Measurements from ENCODE around the gene PAK4. TPM values are rescaled to one million over a fixed set of nuclear protein-coding genes. Genes with fewer than 3 reads are reported as not detected.

Gene PAK4
- total and polyA plus RNA-seq, 2 of the 8 experiments (the other 6 are each of a cell fraction or from before 2014, with no cell fraction given): 50.7 to 64.4 TPM

- Histone ChIP-seq H3K4me3 (ENCODE audit: extremely low read depth in 1 of 4, insufficient read depth in 2 of 4, low read depth in 3 of 4, low read length in 4 of 4) (no peak overlapping the region), H3K79me2 (ENCODE audit: control insufficient read depth in 1 of 2, insufficient read depth in 2 of 2, low read length in 2 of 2) (peaks cover 0 to 21% of the 10 kb centered on the region in 2 experiments; a peak in 1 of 4 replicates), H4K20me1 (replicated peaks in 1 of 2; ENCODE audit: control insufficient read depth in 1 of 2, insufficient read depth in 2 of 2, low read length in 2 of 2) (peaks cover 10 to 38% of the 10 kb centered on the region in 2 experiments), H3K9me3 (ENCODE audit: insufficient read depth in 2 of 2, low read depth in 1 of 2, low read length in 1 of 2) (no peaks in the 10 kb centered on the region), H2BK5ac (ENCODE audit: low read depth, low read length) (no peak overlapping the region), H4K91ac (replicated peaks; ENCODE audit: insufficient read length, low read length) (no peak overlapping the region), H3K56ac (replicated peaks; ENCODE audit: insufficient read length, low read depth, low read length) (no peak overlapping the region), H4K5ac (ENCODE audit: insufficient read length, low read depth, low read length) (no peak overlapping the region), H2BK12ac (ENCODE audit: low read depth, low read length) (no peak overlapping the region), H3K14ac (ENCODE audit: insufficient read length) (no peak overlapping the region), H3K79me1 (ENCODE audit: low read depth, low read length) (peaks cover 24% of the 10 kb centered on the region), H3K4me2 (ENCODE audit: insufficient read depth in 1 of 2, low read depth in 2 of 2, low read length in 2 of 2) (no peak overlapping the region), H2BK120ac (replicated peaks; ENCODE audit: low read depth, low read length) (no peak overlapping the region), H2AFZ (ENCODE audit: low read length) (no peak overlapping the region), H3K4ac (replicated peaks; ENCODE audit: insufficient read length, low read depth, low read length) (no peak overlapping the region), H3K27me3 (replicated peaks in 1 of 4; ENCODE audit: control insufficient read depth in 3 of 4, extremely low read depth in 1 of 4, insufficient read depth in 3 of 4, low read length in 3 of 4) (no peaks in the 10 kb centered on the region), H3K9ac (replicated peaks in 1 of 4; ENCODE audit: extremely low read depth in 1 of 4, low read depth in 3 of 4, low read length in 3 of 4) (no peak overlapping the region), H2BK20ac (ENCODE audit: low read length) (no peak overlapping the region), H3K27ac (ENCODE audit: low read depth, low read length) (no peak overlapping the region), H3K36me3 (ENCODE audit: control insufficient read depth in 2 of 4, insufficient read depth in 4 of 4, low read length in 3 of 4) (no peaks in the 10 kb centered on the region; a peak in 1 of 8 replicates), H2BK15ac (ENCODE audit: low read length) (no peak overlapping the region), H3K18ac (ENCODE audit: extremely low read depth, low read length) (no peak overlapping the region), H4K8ac (ENCODE audit: extremely low read depth, insufficient read depth, low read length) (no peak overlapping the region), H3K4me1 (replicated peaks in 1 of 4; ENCODE audit: control insufficient read depth in 3 of 4, insufficient read depth in 4 of 4, low read length in 3 of 4) (peaks cover 2 to 32% (median 15%) of the 10 kb centered on the region in 4 experiments), H3K23me2 (ENCODE audit: low read depth, low read length) (no peaks in the 10 kb centered on the region), H2AK5ac (ENCODE audit: low read depth, low read length) (no peak overlapping the region), H3K23ac (ENCODE audit: insufficient read length) (no peak overlapping the region)
- POLR2A ChIA-PET (ENCODE audit: partially characterized antibody): interaction anchor here (1.3 kb wide), 1 partner anchor 10 kb away, joined by 5 read pairs; no protein-coding TSS in a partner anchor
- FAIRE-seq (no peak), DNase-seq (ENCODE audit: low read depth in 1 of 2, low spot score in 2 of 2) (no peak)
- no peak for TF ChIP-seq HDAC2 (IDR thresholded peaks at IDR 0.05; ENCODE audit: borderline replicate concordance in 1 of 2, low read depth in 2 of 2, low read length in 2 of 2)
- TF ChIP-seq RNF2 (IDR thresholded peaks at IDR 0.05; ENCODE audit: borderline replicate concordance, low read depth, low read length, missing control alignments, poor library complexity, severe bottlenecking): no peak
- TF ChIP-seq TCF12 (IDR thresholded peaks at IDR 0.05; ENCODE audit: low read depth, low read length): no peak
- no peak for TF ChIP-seq TBP (IDR thresholded peaks at IDR 0.05; ENCODE audit: low read depth, low read length)
- no peak for TF ChIP-seq BRCA1 (IDR thresholded peaks at IDR 0.05; ENCODE audit: low read depth, low read length)
- TF ChIP-seq, protein P1, sequence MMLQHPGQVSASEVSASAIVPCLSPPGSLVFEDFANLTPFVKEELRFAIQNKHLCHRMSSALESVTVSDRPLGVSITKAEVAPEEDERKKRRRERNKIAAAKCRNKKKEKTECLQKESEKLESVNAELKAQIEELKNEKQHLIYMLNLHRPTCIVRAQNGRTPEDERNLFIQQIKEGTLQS (IDR thresholded peaks at IDR 0.05; ENCODE audit: insufficient read depth, low read depth, low read length): no peak
- TF ChIP-seq ATF2 (IDR thresholded peaks at IDR 0.05; ENCODE audit: low read length): no peak
- no peak for TF ChIP-seq POLR2AphosphoS5 (IDR thresholded peaks at IDR 0.05; ENCODE audit: low read depth, low read length)
- TF ChIP-seq CBX5 (IDR thresholded peaks at IDR 0.05; ENCODE audit: low read depth, low read length): no peak
- TF ChIP-seq SP2 (IDR thresholded peaks at IDR 0.05; ENCODE audit: low read length): no peak
- CTCF ChIA-PET (ENCODE audit: partially characterized antibody): interaction anchor here (1.0 to 1.2 kb wide), 4 partner anchors 9 to 31 kb away, joined by 3 to 5 read pairs (median 4); no protein-coding TSS in a partner anchor
- 87% methylated on average over 5 of the region's 6 CpGs; no CpG with 5 or more reads in 1 of the 2 experiments for WGBS, 2 experiments (ENCODE audit: extremely low coverage in 1 of 2, insufficient coverage in 1 of 2, insufficient read length in 1 of 2, insufficient replicate concordance in 2 of 2, low coverage in 1 of 2, low lambda C conversion rate in 2 of 2, missing lambda C conversion rate in 1 of 2)
Observed at GRCh38 chr19:39164289-39164688, 38.7 kb downstream of the PAK4 start.
